ENCODE data around the gene LHFPL2. TPM values are rescaled to one million over a fixed set of nuclear protein-coding genes. Genes with fewer than 3 reads are reported as not detected.

Gene LHFPL2
- total and polyA plus RNA-seq, 2 experiments from 2014 or later, result 96.6 to 126 TPM

DNA sequence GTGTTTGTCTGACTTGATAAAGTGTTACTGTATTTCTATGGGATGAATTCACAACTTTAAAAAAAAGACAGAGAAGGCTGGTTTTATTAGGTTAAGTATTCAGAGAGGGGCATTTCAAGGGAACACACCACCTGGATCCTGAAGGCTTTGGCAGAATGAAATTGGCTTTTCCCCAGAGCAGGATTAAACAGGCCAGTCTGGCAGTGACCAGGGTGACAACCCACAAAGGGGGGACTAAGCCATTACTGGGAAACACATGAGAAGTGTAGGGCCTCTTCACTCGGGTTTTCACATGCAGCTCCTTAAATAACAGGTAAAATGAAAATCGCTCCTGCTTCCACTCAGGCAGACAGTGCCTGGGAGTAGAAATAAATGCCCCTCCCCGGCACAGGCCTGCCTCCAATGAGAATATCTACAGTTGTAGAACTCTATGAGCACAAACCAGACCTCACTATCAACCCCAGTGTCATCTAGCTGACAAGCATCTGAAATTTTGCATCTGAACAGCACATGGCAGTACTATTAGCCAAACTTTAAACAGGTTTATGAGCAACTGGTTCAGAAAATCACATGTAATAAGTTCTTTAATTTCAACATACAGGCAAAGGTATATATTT is 85.8 kb downstream of the LHFPL2 start:
- H3K4me1 ChIP-seq (ENCODE audit: low read depth), result peaks cover 16% of the 10 kb centered on the region
- no peak overlapping the region for H3K4me3 ChIP-seq
- TF ChIP-seq, protein P1, sequence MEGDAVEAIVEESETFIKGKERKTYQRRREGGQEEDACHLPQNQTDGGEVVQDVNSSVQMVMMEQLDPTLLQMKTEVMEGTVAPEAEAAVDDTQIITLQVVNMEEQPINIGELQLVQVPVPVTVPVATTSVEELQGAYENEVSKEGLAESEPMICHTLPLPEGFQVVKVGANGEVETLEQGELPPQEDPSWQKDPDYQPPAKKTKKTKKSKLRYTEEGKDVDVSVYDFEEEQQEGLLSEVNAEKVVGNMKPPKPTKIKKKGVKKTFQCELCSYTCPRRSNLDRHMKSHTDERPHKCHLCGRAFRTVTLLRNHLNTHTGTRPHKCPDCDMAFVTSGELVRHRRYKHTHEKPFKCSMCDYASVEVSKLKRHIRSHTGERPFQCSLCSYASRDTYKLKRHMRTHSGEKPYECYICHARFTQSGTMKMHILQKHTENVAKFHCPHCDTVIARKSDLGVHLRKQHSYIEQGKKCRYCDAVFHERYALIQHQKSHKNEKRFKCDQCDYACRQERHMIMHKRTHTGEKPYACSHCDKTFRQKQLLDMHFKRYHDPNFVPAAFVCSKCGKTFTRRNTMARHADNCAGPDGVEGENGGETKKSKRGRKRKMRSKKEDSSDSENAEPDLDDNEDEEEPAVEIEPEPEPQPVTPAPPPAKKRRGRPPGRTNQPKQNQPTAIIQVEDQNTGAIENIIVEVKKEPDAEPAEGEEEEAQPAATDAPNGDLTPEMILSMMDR (IDR thresholded peaks at IDR 0.05; ENCODE audit: low read depth, low read length), result no peak
- H3K9me3 ChIP-seq (ENCODE audit: low read depth), result no peaks in the 10 kb centered on the region
- no peak for DNase-seq (ENCODE audit: low read depth in 1 of 2, low spot score in 1 of 2)
- no peaks in the 10 kb centered on the region for H3K27me3 ChIP-seq
- H3K27ac ChIP-seq, result peak overlapping the region; percentile 81
- peaks cover 11% of the 10 kb centered on the region for H3K36me3 ChIP-seq

DNA sequence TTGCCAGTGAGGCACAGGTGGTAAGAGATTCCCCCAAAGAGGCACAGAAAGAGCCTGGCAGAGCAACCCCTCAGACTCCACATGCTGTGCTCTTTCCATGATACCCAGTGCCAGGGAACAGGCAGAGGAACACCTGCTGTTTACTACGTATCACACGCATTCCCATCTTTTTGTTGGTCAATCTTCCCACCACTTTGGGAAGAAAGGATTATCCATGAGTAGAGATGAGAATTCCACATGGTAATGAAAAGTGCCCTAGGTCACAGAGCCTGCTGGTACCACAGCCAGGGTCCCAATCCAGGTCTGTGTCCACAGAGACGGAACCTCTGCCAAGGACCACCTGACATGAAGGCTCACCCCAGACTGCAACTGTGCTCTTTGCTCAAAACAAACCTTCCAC is 86.6 kb downstream of the LHFPL2 start:
- H3K27me3 ChIP-seq, result no peaks in the 10 kb centered on the region
- H3K4me1 ChIP-seq (ENCODE audit: low read depth), result peaks cover 8% of the 10 kb centered on the region
- DNase-seq (ENCODE audit: low read depth in 1 of 2, low spot score in 1 of 2), result no peak
- H3K9me3 ChIP-seq (ENCODE audit: low read depth), result no peaks in the 10 kb centered on the region
- H3K27ac ChIP-seq, result peak overlapping the region; percentile 81
- TF ChIP-seq, protein P1 (IDR thresholded peaks at IDR 0.05; ENCODE audit: low read depth, low read length), result no peak
- no peak overlapping the region for H3K4me3 ChIP-seq
- peaks cover 11% of the 10 kb centered on the region for H3K36me3 ChIP-seq

DNA sequence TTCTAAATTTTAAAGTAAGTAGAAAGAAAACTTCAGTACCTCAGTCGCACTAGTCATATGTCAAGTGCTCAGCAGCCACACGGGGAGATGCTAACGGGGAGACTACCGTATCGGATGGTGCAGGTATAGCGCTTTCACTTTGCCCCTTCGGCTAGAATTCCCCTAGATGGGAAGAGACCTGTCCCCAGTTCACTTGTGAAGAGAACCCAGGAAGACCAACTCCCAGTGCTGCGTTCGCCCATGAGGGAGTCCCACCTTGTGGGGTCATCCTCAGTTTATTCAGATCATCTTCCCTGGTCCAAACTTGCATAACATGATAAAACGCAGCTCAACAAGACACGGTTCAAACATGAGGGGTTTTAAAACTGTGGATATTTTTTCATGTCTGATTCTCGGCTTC is 87.3 kb downstream of the LHFPL2 start:
- TF ChIP-seq, protein P1 (IDR thresholded peaks at IDR 0.05; ENCODE audit: low read depth, low read length), result no peak
- DNase-seq (ENCODE audit: low read depth in 1 of 2, low spot score in 1 of 2), result no peak
- H3K27me3 ChIP-seq, result no peaks in the 10 kb centered on the region

GRCh38 chr5:78560000-78560855 is 88.3 kb downstream of the LHFPL2 start:
- H3K9me3 ChIP-seq (ENCODE audit: low read depth), result no peaks in the 10 kb centered on the region
- DNase-seq (ENCODE audit: low read depth in 1 of 2, low spot score in 1 of 2), result no peak
- H3K4me3 ChIP-seq, result no peak overlapping the region
- TF ChIP-seq, protein P1 (IDR thresholded peaks at IDR 0.05; ENCODE audit: low read depth, low read length), result no peak
- peaks cover 21% of the 10 kb centered on the region for H3K4me1 ChIP-seq (ENCODE audit: low read depth)
- H3K27ac ChIP-seq, result peak overlapping the region; percentile 2
- no peaks in the 10 kb centered on the region for H3K27me3 ChIP-seq
- H3K36me3 ChIP-seq, result peaks cover 11% of the 10 kb centered on the region

More for the DNA sequence above, 87.3 kb downstream of the LHFPL2 start:
- Histone ChIP-seq H3K36me3 (peaks cover 11% of the 10 kb centered on the region), H3K9me3 (ENCODE audit: low read depth) (no peaks in the 10 kb centered on the region), H3K4me3 (no peak overlapping the region), H3K27ac (peak overlapping the region; percentile 81), H3K4me1 (ENCODE audit: low read depth) (peaks cover 12% of the 10 kb centered on the region)

DNA sequence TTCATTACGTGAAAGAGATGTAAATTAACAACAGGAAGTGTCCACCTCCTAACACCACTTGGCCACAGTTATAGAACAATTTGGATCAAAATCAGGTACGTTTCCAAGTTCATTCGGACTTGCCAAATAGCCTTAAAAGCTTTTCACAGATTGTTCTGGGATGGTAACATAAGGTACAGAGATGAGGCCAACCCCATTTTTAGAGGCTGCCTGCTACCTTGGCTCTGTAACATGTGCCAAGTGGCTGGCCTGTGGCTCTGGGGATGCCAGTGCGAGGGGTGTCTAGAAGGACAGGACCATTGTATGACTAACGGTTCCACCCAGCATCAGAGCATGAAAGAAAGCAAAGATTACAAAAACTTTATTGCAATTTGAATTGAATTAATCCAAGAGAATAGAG is 91.0 kb downstream of the LHFPL2 start:
- no peaks in the 10 kb centered on the region for H3K27me3 ChIP-seq
- H3K4me1 ChIP-seq (ENCODE audit: low read depth), result peaks cover 32% of the 10 kb centered on the region
- H3K36me3 ChIP-seq, result no peaks in the 10 kb centered on the region
- no peak overlapping the region for H3K4me3 ChIP-seq
- no peak for DNase-seq (ENCODE audit: low read depth in 1 of 2, low spot score in 1 of 2)
- H3K27ac ChIP-seq, result peak overlapping the region; percentile 82
- TF ChIP-seq, protein P1 (IDR thresholded peaks at IDR 0.05; ENCODE audit: low read depth, low read length), result no peak
- H3K9me3 ChIP-seq (ENCODE audit: low read depth), result no peaks in the 10 kb centered on the region
